SK-N-SH (cell line): Measurements from ENCODE around the gene SCN3B. TPM values are rescaled to one million over a fixed set of nuclear protein-coding genes. Genes with fewer than 3 reads are reported as not detected.

ENCODE experiments used
- CTCF ChIA-PET: fragments of 300-600, 350-600 bp; formaldehyde crosslinking; extraction: SDS; loops from one replicate; lab custom pipeline; 2021; lab: Yijun Ruan, JAX
- POLR2A ChIA-PET: fragments of 350-600 bp; sonication (Branson Sonifier 250); formaldehyde crosslinking; extraction: SDS; loops from one replicate; lab custom pipeline; 2020; ENCODE audit warnings: antibody characterized with exemption, inconsistent platforms; lab: Yijun Ruan, JAX
- DNase-seq: peaks from one replicate; pipeline ENCODE4 v3.0.0; 2012
- H2AFZ ChIP-seq: fragments of 200-600 bp; sonication (generic); 2 replicates; pipeline ENCODE4 v1.8.1; 2016; ENCODE audit warnings: antibody characterized with exemption, mild to moderate bottlenecking, low read depth
- H3F3A ChIP-seq: fragments of 200-600 bp; sonication (generic); replicated peaks from 2 replicates; pipeline ENCODE3; 2016; ENCODE audit warnings: antibody characterized with exemption, mild to moderate bottlenecking; ENCODE audit not compliant: insufficient read depth
- H3K27ac ChIP-seq, 2 experiments: fragments of 200-500 bp in 1 of 2; fragments of 200-600 bp in 1 of 2; sonication (Bioruptor generic) in 1 of 2; sonication (generic), shearing (Covaris generic) in 1 of 2; 2 replicates each; pipeline versions ENCODE4 v1.5.1 to v1.6.1; 2014 to 2016; ENCODE audit warnings: low read depth in 2 of 2, inconsistent platforms in 1 of 2, low read length in 1 of 2, mild to moderate bottlenecking in 1 of 2, mixed read lengths in 1 of 2
- H3K27me3 ChIP-seq: fragments of 200-600 bp; sonication (generic), shearing (Covaris generic); 2 replicates; pipeline ENCODE4 v1.6.1; 2016; ENCODE audit warnings: mixed run types; ENCODE audit not compliant: insufficient read depth
- H3K36me3 ChIP-seq, 2 experiments: fragments of 200-500 bp in 1 of 2; fragments of 200-600 bp in 1 of 2; sonication (Bioruptor generic) in 1 of 2; sonication (generic) in 1 of 2; replicated peaks in 1 of 2; 2 replicates each; pipeline versions ENCODE3 to v1.5.1; 2014 to 2016; ENCODE audit warnings: low read length in 1 of 2, mild to moderate bottlenecking in 1 of 2; ENCODE audit not compliant: insufficient read depth in 2 of 2, control insufficient read depth in 1 of 2
- H3K4me1 ChIP-seq, 2 experiments: fragments of 200-500 bp in 1 of 2; fragments of 200-600 bp in 1 of 2; sonication (Bioruptor generic) in 1 of 2; sonication (generic), shearing (Covaris generic) in 1 of 2; 2 replicates each; pipeline versions ENCODE4 v1.5.1 to v1.6.1; 2014 to 2016; ENCODE audit warnings: low read depth in 1 of 2, low read length in 1 of 2, mixed run types in 1 of 2; ENCODE audit not compliant: insufficient read depth in 2 of 2, control insufficient read depth in 1 of 2
- H3K4me2 ChIP-seq: fragments of 200-600 bp; sonication (generic), shearing (Covaris generic); 2 replicates; pipeline ENCODE4 v1.6.1; 2017; ENCODE audit warnings: mixed run types
- H3K4me3 ChIP-seq, 2 experiments: fragments of 200-500 bp in 1 of 2; fragments of 200-600 bp in 1 of 2; sonication (Bioruptor generic) in 1 of 2; sonication (generic), shearing (Covaris generic) in 1 of 2; 2 replicates each; pipeline versions ENCODE4 v1.5.1 to v1.8.1; 2014 to 2016; ENCODE audit warnings: low read depth in 2 of 2, inconsistent platforms in 1 of 2, low read length in 1 of 2, mild to moderate bottlenecking in 1 of 2, mixed read lengths in 1 of 2, moderate library complexity in 1 of 2
- H3K79me2 ChIP-seq: fragments of 200-600 bp; sonication (generic); 2 replicates; pipeline ENCODE4 v1.8.1; 2017; ENCODE audit warnings: mild to moderate bottlenecking; ENCODE audit not compliant: insufficient read depth
- H3K9ac ChIP-seq: fragments of 200-600 bp; sonication (generic); 2 replicates; pipeline ENCODE4 v1.6.1; 2017; ENCODE audit warnings: mixed run types
- H3K9me2 ChIP-seq: fragments of 200-600 bp; sonication (generic); 2 replicates; pipeline ENCODE4 v1.6.1; 2017; ENCODE audit warnings: mixed run types
- H3K9me3 ChIP-seq: fragments of 200-600 bp; sonication (generic); 2 replicates; pipeline ENCODE4 v1.6.1; 2017; ENCODE audit warnings: mixed run types, mild to moderate bottlenecking, moderate library complexity
- H4K20me1 ChIP-seq: fragments of 200-600 bp; sonication (generic); 2 replicates; pipeline ENCODE4 v1.6.1; 2017; ENCODE audit warnings: mild to moderate bottlenecking, mixed run types; ENCODE audit not compliant: insufficient read depth
- ELF1 ChIP-seq: IDR thresholded peaks from 2 replicates; pipeline ENCODE4 v1.4.0; 2012
- EZH2phosphoT487 ChIP-seq: fragments of 200-600 bp; sonication (generic); IDR thresholded peaks from 2 replicates; pipeline ENCODE4 v1.6.1; 2017; ENCODE audit warnings: low read depth, mixed run types, mild to moderate bottlenecking, antibody characterized with exemption, moderate library complexity, borderline replicate concordance
- FOSL2 ChIP-seq: IDR thresholded peaks from 2 replicates; pipeline ENCODE4 v1.4.0; 2012; ENCODE audit warnings: low read depth, mild to moderate bottlenecking, moderate library complexity, borderline replicate concordance
- FOXJ3 ChIP-seq: sonication (generic); formaldehyde crosslinking; IDR thresholded peaks from 2 replicates; pipeline ENCODE4 v1.5.1; 2020; ENCODE audit warnings: mild to moderate bottlenecking, missing genetic modification reagents
- FOXM1 ChIP-seq: IDR thresholded peaks from 2 replicates; pipeline ENCODE4 v1.4.0; 2012; ENCODE audit warnings: low read depth, mild to moderate bottlenecking
- GABPA ChIP-seq: IDR thresholded peaks from 2 replicates; pipeline ENCODE4 v1.4.0; 2012; ENCODE audit warnings: low read depth, mild to moderate bottlenecking
- JUND ChIP-seq: IDR thresholded peaks from 2 replicates; pipeline ENCODE4 v1.4.0; 2012
- MEF2A ChIP-seq: IDR thresholded peaks from 2 replicates; pipeline ENCODE4 v1.4.0; 2012; ENCODE audit warnings: low read depth, borderline replicate concordance
- MXI1 ChIP-seq: IDR thresholded peaks from 2 replicates; pipeline ENCODE4 v1.6.1; 2012; ENCODE audit warnings: mild to moderate bottlenecking, low read depth, low read length, improper control_type of control experiment
- NFIC ChIP-seq: IDR thresholded peaks from 2 replicates; pipeline ENCODE4 v1.4.0; 2012; ENCODE audit warnings: borderline replicate concordance
- POLR2AphosphoS5 ChIP-seq: IDR thresholded peaks from 2 replicates; pipeline ENCODE4 v1.6.1; 2012; ENCODE audit warnings: low read depth, low read length
- RAD21 ChIP-seq: IDR thresholded peaks from 2 replicates; pipeline ENCODE4 v1.6.1; 2012; ENCODE audit warnings: mild to moderate bottlenecking, low read length
- RCOR1 ChIP-seq: fragments of 150-350 bp; IDR thresholded peaks from 2 replicates; pipeline ENCODE4 v1.6.1; 2017; ENCODE audit warnings: antibody characterized with exemption, low read length
- TCF12 ChIP-seq: IDR thresholded peaks from 2 replicates; pipeline ENCODE4 v1.4.0; 2012
- ZBTB33 ChIP-seq: IDR thresholded peaks from 2 replicates; pipeline ENCODE4 v1.4.0; 2012; ENCODE audit warnings: low read depth, borderline replicate concordance
- WGBS: methylation state at CpG from one replicate; pipeline ENCODE4 v1.1.6; 2017; ENCODE audit warnings: low lambda C conversion rate; 5-methylcytosine and 5-hydroxymethylcytosine counted together
- polyA plus RNA-seq, 3 experiments: library from polyadenylated mRNA; depleted of rRNA; stranded (reverse); fragments of >200 nt; gene quantifications; 2 replicates each; pipeline ENCODE4 v1.2.3, GENCODE V29; 2012
- TF ChIP-seq, protein P1 (sequence below): IDR thresholded peaks from 2 replicates; pipeline ENCODE4 v1.4.0; 2012; ENCODE audit warnings: low read depth
- TF ChIP-seq, protein P2 (sequence below): fragments of 200-600 bp; sonication (generic); IDR thresholded peaks from 2 replicates; pipeline ENCODE4 v1.6.1; 2017; ENCODE audit warnings: antibody characterized with exemption, mild to moderate bottlenecking, moderate library complexity
- TF ChIP-seq, protein P3 (sequence below): IDR thresholded peaks from 2 replicates; pipeline ENCODE4 v1.6.1; 2012; ENCODE audit warnings: mild to moderate bottlenecking, low read depth, low read length, moderate library complexity

Gene SCN3B
- polyA plus RNA-seq, 1 of the 3 experiments (the other 2 are of a cell fraction) = 0.23 TPM

- Histone ChIP-seq H3K9me3 (no peaks in the 10 kb centered on the region), H3K27ac (no peak overlapping the region), H3K4me2 (no peak overlapping the region), H3K36me3 (no peaks in the 10 kb centered on the region), H3K4me1 (peaks cover 6 to 9% of the 10 kb centered on the region in 2 experiments; a peak in 3 of 4 replicates), H3K4me3 (no peak overlapping the region), H2AFZ (no peak overlapping the region), H3K9me2 (no peaks in the 10 kb centered on the region), H4K20me1 (no peaks in the 10 kb centered on the region), H3F3A (peaks cover 5% of the 10 kb centered on the region), H3K9ac (no peak overlapping the region), H3K27me3 (no peaks in the 10 kb centered on the region), H3K79me2 (no peaks in the 10 kb centered on the region)
- 82% methylated on average over 6 of the region's 6 CpGs for WGBS
- DNase-seq = no peak
- CTCF ChIA-PET = interaction anchor here (0.6 to 1.3 kb wide), 4 partner anchors 10 to 124 kb away, joined by 3 to 4 read pairs (median 3); no protein-coding TSS in a partner anchor
- POLR2A ChIA-PET = no interaction called here
- TF ChIP-seq FOSL2 (no peak), FOXM1 (no peak), GABPA (no peak), ZBTB33 (no peak), RCOR1 (no peak)
- TF ChIP-seq, protein P1, sequence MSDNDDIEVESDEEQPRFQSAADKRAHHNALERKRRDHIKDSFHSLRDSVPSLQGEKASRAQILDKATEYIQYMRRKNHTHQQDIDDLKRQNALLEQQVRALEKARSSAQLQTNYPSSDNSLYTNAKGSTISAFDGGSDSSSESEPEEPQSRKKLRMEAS = no peak
- TF ChIP-seq, protein P2, sequence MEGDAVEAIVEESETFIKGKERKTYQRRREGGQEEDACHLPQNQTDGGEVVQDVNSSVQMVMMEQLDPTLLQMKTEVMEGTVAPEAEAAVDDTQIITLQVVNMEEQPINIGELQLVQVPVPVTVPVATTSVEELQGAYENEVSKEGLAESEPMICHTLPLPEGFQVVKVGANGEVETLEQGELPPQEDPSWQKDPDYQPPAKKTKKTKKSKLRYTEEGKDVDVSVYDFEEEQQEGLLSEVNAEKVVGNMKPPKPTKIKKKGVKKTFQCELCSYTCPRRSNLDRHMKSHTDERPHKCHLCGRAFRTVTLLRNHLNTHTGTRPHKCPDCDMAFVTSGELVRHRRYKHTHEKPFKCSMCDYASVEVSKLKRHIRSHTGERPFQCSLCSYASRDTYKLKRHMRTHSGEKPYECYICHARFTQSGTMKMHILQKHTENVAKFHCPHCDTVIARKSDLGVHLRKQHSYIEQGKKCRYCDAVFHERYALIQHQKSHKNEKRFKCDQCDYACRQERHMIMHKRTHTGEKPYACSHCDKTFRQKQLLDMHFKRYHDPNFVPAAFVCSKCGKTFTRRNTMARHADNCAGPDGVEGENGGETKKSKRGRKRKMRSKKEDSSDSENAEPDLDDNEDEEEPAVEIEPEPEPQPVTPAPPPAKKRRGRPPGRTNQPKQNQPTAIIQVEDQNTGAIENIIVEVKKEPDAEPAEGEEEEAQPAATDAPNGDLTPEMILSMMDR = no peak
These were observed 66.9 kb downstream of the SCN3B start for GRCh38 chr11:123587559-123587958.

DNA sequence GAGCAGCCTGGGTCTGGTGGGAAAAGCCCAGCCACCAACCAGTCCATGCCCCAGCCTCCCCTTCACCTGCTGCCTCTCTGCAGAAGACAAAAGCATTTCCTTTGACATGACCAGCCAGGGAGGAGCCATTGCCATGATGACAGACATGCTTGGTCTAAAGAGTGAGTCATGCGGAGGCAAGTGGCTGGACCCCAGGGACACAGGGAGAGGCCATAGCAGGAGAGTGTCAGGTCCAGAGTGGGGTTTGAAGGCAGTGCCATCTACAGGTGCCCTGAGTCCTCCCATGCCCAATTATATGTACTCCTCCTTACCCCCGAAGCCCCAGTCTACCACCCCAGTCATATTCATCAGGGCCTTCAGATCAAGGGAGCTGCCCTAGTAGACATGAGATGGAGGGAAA is 67.4 kb downstream of the SCN3B start:
- DNase-seq = no peak
- no peaks in the 10 kb centered on the region for H3K9me2 ChIP-seq
- no peaks in the 10 kb centered on the region for H4K20me1 ChIP-seq
- H3K27ac ChIP-seq = no peak overlapping the region
- no peaks in the 10 kb centered on the region for H3K36me3 ChIP-seq
- CTCF ChIA-PET = interaction anchor here (0.6 to 1.6 kb wide), 5 partner anchors 10 to 121 kb away, joined by 3 to 8 read pairs (median 3); no protein-coding TSS in a partner anchor
- no peaks in the 10 kb centered on the region for H3K27me3 ChIP-seq
- H3K4me1 ChIP-seq = peaks cover 9% of the 10 kb centered on the region in 2 experiments; a peak in 3 of 4 replicates
- no peaks in the 10 kb centered on the region for H3K79me2 ChIP-seq
- no peak overlapping the region for H3K4me3 ChIP-seq
- 100% methylated on average over 2 of the region's 2 CpGs for WGBS
- no peak overlapping the region for H3K9ac ChIP-seq
- H2AFZ ChIP-seq = no peak overlapping the region
- no peak overlapping the region for H3K4me2 ChIP-seq
- H3K9me3 ChIP-seq = no peaks in the 10 kb centered on the region
- POLR2A ChIA-PET = interaction anchor here (0.5 kb wide), 1 partner anchor 30 kb away, joined by 6 read pairs; no protein-coding TSS in a partner anchor
- H3F3A ChIP-seq = peaks cover 5% of the 10 kb centered on the region
- no peak for TF ChIP-seq POLR2AphosphoS5
- no peak for TF ChIP-seq FOXJ3
- TF ChIP-seq, protein P2 = no peak
- TF ChIP-seq, protein P3, sequence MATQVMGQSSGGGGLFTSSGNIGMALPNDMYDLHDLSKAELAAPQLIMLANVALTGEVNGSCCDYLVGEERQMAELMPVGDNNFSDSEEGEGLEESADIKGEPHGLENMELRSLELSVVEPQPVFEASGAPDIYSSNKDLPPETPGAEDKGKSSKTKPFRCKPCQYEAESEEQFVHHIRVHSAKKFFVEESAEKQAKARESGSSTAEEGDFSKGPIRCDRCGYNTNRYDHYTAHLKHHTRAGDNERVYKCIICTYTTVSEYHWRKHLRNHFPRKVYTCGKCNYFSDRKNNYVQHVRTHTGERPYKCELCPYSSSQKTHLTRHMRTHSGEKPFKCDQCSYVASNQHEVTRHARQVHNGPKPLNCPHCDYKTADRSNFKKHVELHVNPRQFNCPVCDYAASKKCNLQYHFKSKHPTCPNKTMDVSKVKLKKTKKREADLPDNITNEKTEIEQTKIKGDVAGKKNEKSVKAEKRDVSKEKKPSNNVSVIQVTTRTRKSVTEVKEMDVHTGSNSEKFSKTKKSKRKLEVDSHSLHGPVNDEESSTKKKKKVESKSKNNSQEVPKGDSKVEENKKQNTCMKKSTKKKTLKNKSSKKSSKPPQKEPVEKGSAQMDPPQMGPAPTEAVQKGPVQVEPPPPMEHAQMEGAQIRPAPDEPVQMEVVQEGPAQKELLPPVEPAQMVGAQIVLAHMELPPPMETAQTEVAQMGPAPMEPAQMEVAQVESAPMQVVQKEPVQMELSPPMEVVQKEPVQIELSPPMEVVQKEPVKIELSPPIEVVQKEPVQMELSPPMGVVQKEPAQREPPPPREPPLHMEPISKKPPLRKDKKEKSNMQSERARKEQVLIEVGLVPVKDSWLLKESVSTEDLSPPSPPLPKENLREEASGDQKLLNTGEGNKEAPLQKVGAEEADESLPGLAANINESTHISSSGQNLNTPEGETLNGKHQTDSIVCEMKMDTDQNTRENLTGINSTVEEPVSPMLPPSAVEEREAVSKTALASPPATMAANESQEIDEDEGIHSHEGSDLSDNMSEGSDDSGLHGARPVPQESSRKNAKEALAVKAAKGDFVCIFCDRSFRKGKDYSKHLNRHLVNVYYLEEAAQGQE = no peak
- TF ChIP-seq TCF12 = no peak
- TF ChIP-seq JUND = no peak
- no peak for TF ChIP-seq FOXM1
- TF ChIP-seq, protein P1 = no peak
- TF ChIP-seq RCOR1 = no peak
- no peak for TF ChIP-seq MEF2A
- no peak for TF ChIP-seq ELF1
- no peak for TF ChIP-seq MXI1
- no peak for TF ChIP-seq NFIC
- TF ChIP-seq EZH2phosphoT487 = no peak
- no peak for TF ChIP-seq RAD21
